Upper lobe of left lung (tissue), 4 donors: ENCODE data around the gene PDRG1.

Experiments used
- CTCF ChIP-seq, 6 experiments: fragments of 450-650 bp in 4 of 6; fragments of 200-600 bp in 2 of 6; sonication (generic) in 2 of 6; IDR thresholded peaks; one replicate each; pipeline ENCODE4 v1.5.1; 2016 to 2019; ENCODE audit warnings: antibody characterized with exemption in 6 of 6
- POLR2AphosphoS5 ChIP-seq, 2 donors: sonication (generic); formaldehyde crosslinking; IDR thresholded peaks; one replicate each; pipeline ENCODE4 v1.5.1; 2017; ENCODE audit warnings: antibody characterized with exemption in 2 of 2

DNA sequence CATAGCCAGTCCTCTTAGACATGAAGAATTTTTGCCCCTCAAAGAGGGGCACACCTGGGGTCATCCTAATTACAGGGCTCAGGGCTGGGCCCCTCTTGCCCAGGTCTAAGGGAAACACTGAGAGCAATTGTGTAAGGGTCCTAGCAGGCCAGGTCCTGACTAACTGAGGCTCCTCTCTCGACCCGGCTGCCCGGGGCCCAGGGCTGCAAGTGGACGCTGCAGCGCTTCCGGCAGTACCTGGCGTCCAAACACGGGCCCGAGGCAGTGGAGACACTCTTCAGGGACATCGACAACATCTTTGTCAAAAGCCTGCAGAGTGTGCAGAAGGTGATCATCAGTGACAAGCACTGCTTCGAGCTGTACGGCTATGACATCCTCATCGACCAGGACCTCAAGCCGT is 17.4 kb downstream of the PDRG1 start:
- TF ChIP-seq CTCF (IDR thresholded peaks at IDR 0.05) (no peak), POLR2AphosphoS5 (IDR thresholded peaks at IDR 0.05) (no peak)
